D341Med (cell line): ENCODE measurements around the gene OR2L2.
"Not testable (repeated sequence)": the region's sequence is repeated elsewhere in the genome, so short reads cannot be mapped to it uniquely, and the experiment has no call there.

Experiments
- DNase-seq: peaks from one replicate; pipeline ENCODE4 v3.0.0; 2012; ENCODE audit warnings: low spot score

The OR2L2 gene, protein sequence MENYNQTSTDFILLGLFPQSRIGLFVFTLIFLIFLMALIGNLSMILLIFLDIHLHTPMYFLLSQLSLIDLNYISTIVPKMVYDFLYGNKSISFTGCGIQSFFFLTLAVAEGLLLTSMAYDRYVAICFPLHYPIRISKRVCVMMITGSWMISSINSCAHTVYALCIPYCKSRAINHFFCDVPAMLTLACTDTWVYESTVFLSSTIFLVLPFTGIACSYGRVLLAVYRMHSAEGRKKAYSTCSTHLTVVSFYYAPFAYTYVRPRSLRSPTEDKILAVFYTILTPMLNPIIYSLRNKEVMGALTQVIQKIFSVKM

DNA sequence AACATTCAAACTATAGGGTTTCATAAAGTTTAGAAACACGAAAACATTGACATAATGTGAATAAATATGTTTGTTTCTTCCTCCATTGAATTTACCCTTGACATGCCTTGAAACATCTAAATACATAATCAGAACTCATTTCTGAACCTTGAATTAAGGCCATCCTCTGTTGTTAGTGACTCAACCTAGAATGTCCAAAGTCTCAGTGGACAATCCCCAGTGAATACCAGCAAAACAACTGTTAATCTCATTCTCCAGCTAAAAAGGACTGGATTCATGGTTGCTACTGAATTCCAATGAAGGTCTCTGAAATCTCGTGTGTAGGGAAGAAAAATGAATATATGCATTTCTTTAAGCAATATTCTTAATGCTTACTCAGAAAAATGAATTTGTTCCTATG, at the start of gene OR2L2:
Gene OR2L2, plus strand, starts transcription at position 301 of the 400 bp plus-strand sequence. CDS start 8,198 bp downstream, outside the sequence.
- no peak for DNase-seq

DNA sequence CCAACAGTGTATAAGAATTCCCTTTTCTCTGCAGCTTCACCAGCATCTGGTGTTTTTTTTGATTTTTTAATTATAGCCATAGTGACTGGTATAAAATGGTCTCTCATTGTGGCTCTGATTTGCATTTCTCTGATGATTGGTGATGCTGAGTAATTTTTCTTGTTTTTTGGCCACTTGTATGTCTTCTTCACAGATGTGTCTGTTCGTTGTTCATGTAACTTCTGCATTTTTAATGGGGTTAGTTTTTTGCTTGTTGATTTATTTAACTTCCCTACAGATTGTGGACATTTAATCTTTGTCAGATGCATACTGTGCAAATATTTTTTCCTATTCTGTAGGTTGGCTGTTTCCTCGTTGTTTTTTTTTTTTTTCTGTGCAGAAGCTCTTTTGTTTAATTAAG, 36.9 kb upstream of the OR2L2 start:
- DNase-seq, result no peak

DNA sequence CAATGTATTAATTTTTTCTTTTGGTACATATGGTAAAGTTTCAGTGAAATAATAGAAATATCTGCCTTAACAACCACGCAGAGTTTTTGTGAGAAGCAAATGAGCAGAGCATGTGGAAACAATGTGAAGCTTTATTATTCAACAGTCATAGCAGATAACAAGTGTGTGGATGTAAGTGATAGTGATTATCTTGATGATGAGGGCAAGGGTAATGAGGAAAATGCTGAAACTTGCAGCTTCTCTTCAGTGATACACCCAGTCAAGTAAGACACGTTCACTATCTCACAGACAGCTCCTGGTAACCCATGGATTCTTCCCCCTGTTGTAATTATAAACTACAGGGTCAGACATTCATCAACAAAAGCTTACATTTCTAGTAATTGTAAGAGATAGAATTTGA, 31.1 kb upstream of the OR2L2 start:
- no peak for DNase-seq

DNA sequence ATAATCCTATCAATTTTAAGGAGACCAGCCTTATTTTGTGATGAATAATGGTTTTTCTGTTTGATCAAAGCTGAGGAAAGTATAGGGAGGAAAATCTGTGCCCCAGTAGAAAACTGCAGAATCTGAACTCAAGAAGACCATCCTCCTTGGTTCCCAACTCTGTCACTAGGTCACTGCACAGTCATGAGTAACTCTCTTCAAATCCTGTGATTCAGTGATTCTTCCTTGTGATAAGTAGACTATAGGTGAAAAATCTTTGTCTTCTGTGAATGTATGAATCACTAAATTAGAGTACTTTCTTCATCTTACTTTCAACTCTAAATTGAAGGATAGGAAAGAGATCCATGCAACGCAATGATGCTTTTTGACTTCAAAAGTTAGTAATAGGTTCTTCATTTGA, 29.7 kb upstream of the OR2L2 start:
- DNase-seq, result no peak

DNA sequence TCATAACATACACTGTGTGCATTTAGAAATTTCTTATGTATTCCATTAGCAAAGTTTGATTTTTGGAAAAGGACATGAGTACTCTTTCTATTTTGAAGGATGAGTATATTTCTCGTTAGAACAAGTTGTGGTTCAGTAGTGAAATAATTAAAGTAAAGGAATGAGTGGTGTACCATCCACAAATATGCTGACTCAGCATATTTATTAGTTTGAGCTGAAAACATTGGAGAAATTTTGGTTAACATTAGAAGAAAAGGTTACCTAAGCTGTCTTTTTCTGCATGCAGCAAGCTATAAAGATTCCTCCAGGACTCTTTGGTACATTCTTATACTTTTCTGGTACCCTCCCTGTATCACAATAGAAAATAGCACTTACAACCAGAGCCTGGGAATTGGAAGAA, 22.1 kb upstream of the OR2L2 start:
- no peak for DNase-seq

DNA sequence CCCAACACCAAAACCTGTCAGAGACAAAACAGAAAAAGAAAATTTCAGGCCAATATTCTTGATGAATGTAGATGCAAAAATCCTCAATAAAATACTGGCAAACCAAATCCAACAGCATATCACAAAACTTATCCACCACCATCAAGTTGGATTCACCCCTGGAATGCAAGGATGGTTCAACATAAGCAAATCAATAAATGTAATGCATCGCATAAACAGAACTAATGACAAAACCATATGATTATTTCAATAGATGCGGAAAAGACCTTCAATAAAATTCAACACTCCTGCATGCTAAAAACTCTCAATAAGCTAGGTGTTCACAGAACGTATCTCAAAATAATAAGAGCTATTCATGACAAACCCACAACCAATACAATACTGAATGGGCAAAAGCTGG, 20.2 kb upstream of the OR2L2 start:
- DNase-seq, result no peak

DNA sequence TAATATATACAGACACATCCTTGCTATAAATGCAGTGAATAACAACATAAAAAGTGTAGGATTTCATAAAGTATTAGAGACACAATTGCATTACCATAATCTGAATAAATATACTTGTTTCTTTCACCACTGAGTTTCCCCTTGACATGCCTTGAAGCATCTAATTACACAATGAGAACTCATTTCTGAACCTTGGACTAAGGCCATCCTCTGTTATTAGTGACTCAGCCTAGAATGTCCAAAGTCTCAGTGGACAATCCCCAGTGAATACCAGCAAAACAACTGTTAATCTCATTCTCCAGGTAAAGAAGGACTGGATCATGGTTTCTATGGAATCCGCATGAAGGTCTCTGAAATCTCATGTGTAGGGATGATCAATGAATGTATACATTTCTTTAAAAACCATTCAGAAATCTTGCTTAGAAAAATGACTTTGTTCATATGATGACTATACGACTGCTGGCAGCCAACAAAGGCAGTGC, 16.6 kb upstream of the OR2L2 start, which contains the start of gene OR2L5:
Gene OR2L5, plus strand, starts transcription at position 432 of the 482 bp plus-strand sequence. CDS start 8,288 bp downstream, outside the sequence.
- DNase-seq, result no peak

DNA sequence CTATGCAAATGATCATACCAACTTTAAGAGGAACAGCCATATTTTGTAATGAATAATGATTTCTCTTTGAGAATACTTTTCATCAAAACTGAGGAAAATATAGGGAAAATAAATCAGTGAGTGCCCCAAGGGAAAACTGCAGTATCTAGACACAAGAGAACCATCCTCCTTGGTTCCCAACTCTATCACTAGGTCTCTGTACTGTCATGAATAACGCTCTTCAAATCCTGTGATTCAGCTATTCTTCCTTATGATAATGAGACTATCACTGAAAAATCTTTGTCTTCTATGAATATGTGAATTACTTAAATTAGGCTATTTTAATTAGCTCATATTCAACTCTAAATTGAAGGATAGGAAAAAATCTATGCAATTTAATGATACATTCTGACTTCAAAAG, 14.1 kb upstream of the OR2L2 start:
- no peak for DNase-seq

DNA sequence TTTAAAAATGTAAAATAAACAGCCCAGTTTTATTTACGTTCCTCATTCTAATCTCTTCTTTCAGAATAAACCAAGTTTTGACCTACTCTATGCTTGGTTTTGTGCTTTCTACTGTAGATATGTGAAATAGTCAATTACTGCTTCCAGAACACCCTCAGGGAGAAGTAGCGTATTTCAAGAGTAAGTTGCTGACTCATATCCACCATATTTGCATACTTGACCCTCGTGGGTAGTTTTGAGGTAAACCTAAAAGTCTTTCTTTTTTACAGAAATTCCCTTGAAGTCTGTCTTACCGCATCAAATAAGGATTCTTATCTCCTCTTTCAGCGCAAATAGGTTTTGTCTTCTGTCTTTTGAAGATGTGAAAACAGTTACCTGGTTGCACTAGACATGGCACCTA, 15.3 kb downstream of the OR2L2 start:
- DNase-seq, result no peak

DNA sequence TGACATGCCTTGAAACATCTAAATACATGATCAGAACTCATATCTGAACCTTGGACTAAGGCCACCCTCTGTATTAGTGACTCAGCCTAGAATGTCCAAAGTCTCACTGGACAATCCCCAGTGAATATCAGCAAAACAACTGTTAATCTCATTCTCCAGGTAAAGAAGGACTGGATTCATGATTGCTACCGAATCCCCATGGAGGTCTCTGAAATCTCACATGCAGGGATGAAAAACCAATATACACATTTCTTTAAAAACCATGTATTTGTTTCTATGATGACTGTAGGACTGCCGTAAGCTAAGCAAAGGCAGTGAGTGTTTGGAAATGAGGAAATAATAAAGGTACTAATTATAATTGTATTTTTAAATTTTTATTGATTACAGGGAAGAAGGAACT, 16.7 kb downstream of the OR2L2 start, which contains the start of gene OR2L3:
Gene OR2L3, plus strand, starts transcription at position 301 of the 400 bp plus-strand sequence. CDS start 13,846 bp downstream, outside the sequence.
- no peak for DNase-seq

DNA sequence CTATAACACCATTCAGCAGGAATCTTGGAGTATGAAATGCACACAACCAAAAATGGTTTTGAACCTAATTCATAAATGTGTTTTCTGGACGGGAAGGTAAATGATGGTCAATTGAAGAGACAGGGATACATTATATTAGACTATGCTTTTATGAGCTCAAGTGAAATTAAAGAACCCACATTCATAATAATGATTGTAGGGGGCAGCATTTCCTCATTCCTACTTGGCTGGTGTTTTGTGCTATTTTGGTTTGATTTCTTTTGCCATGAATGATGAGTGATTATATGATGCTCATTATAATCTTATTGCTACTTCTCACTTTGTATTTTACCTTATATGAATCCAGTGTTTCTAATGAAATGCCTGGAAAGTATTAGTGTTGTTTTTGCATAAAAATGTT, 17.1 kb downstream of the OR2L2 start:
- no peak for DNase-seq

DNA sequence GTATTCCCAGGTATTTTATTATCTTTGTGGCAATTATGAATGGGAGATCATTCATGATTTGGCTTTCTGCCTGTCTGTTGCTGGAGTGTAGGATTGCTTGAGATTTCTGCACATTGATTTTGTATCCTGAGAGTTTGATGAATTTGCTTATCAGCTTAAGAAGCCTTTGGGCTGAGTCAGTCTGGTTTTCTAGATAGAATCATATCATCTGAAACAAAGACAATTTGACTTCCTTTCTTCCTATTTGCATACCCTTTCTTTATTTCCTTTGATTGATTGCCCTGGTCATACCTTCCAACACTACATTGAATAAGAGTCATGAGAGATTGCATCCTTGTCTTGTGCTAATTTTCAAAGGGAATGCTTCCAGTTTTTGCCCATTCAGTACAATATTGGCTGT, 24.8 kb downstream of the OR2L2 start:
- no peak for DNase-seq

DNA sequence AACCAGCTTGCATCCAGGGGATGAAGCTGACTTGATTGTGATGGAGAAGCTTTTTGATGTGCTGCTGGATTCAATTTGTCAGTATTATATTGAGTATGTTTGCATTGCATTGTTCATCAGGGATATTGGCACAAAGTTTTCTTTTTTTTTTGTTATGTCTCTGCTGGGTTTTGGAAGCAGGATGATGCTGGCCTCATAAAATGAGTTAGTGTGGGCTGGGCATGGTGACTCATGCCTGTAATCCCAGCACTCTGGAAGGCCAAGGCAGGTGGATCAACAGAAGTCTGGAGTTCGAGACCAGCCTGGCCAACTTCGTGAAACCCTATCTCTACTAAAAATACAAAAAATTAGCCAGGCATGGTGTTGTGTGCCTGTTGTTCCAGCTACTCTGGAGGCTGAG, 25.4 kb downstream of the OR2L2 start:
- DNase-seq, result no peak

DNA sequence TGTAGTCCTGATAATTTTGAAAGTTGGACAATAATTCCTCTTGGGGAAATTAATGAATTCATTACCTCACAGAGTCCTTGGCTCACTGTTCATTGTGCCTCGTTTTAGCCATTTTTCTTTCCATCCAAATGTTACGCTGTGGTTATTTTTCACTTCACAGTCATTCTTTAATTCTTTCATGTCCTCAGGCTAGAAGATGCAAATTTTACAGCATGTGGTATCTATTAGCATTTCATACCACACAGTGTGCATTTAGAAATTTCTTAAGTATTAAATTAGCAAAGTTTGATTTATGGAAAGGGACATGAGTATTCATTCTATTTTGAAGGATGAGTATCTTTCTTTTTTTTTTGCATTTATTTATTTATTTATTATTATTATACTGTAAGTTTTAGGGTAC, 35.2 kb downstream of the OR2L2 start:
- DNase-seq, result no peak

DNA sequence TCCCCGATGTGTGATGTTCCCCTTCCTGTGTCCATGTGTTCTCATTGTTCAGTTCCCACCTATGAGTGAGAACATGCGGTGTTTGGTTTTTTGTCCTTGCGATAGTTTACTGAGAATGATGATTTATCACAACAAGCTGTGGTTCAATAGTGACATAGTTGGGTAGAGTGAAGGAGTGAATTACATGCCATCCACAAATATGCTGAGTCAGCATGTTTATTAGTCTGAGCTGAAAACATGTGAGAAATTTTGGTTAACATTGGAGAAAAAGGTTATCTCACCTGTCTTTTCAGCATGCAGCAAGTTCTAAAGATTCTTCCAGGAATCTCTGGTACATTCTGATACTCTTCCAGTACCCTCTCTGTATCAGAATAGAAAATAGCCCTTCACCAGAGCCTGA, 35.7 kb downstream of the OR2L2 start:
- no peak for DNase-seq

DNA sequence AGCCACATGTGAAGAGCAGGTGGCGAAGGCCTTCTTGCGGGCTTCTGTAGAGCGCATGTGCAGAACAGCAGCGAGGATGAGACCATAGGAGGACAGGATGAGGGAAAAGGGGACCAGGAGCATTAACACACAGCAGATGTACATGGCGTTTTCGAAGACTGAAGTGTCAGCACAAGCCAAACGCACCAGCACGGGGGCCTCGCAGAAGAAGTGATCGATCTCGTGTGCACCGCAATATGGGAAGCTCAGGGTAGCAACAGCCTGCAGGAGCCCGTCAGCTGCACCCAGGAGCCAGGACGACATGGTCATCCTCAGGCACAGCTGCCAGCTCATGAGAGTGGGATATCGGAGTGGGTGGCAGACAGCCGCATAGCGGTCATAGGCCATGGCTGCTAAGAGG, 54.0 kb downstream of the OR2L2 start:
- not testable (repeated sequence) for DNase-seq
